GM23338 (cell line): ENCODE measurements around the gene UBAC2. TPM values are rescaled to one million over a fixed set of nuclear protein-coding genes. Genes with fewer than 3 reads are reported as not detected.
A peak's percentile ranks its signal among the peaks of the same experiment; 100 is the strongest.

Experiments used
- ATAC-seq: fragments of 200-7000 bp; cut with Tn5 transposase; 3 replicates; pipeline ENCODE4 v1.9.1; 2020
- DNase-seq: peaks from one replicate; pipeline ENCODE4 v3.0.0-alpha.2; 2015; ENCODE audit warnings: low spot score
- H2AFZ ChIP-seq: fragments of 200-600 bp; sonication (generic); 2 replicates; pipeline ENCODE4 v1.8.0; 2016; ENCODE audit warnings: antibody characterized with exemption, mild to moderate bottlenecking, moderate library complexity
- H3F3A ChIP-seq: fragments of 200-600 bp; sonication (generic); replicated peaks from 2 replicates; pipeline ENCODE4 v1.8.0; 2017; ENCODE audit warnings: antibody characterized with exemption, mixed run types, low read depth
- H3K27ac ChIP-seq: fragments of 200-600 bp; sonication (generic); 2 replicates; pipeline ENCODE4 v1.6.1; 2016; ENCODE audit warnings: low read depth
- H3K27me3 ChIP-seq: fragments of 200-600 bp; sonication (generic); 2 replicates; pipeline ENCODE4 v1.8.0; 2016; ENCODE audit warnings: mild to moderate bottlenecking, mixed run types, moderate library complexity; ENCODE audit not compliant: insufficient read depth
- H3K36me3 ChIP-seq: fragments of 200-600 bp; sonication (generic); 2 replicates; pipeline ENCODE4 v1.8.0; 2016; ENCODE audit warnings: mild to moderate bottlenecking; ENCODE audit not compliant: insufficient read depth
- H3K4me1 ChIP-seq: fragments of 200-600 bp; sonication (generic); 2 replicates; pipeline ENCODE4 v1.8.0; 2016; ENCODE audit warnings: mild to moderate bottlenecking, moderate library complexity; ENCODE audit not compliant: insufficient read depth
- H3K4me2 ChIP-seq: fragments of 200-600 bp; sonication (generic); 2 replicates; pipeline ENCODE4 v1.7.1; 2017; ENCODE audit warnings: mixed run types
- H3K4me3 ChIP-seq: fragments of 200-600 bp; sonication (generic); 2 replicates; pipeline ENCODE4 v1.6.1; 2016; ENCODE audit warnings: mixed run types
- H3K79me2 ChIP-seq: fragments of 200-600 bp; sonication (generic); replicated peaks from 2 replicates; pipeline ENCODE4 v1.8.0; 2017; ENCODE audit warnings: mild to moderate bottlenecking; ENCODE audit not compliant: insufficient read depth
- H3K9me2 ChIP-seq: fragments of 200-600 bp; sonication (generic); 2 replicates; pipeline ENCODE4 v1.8.0; 2017; ENCODE audit not compliant: insufficient read depth
- H4K20me1 ChIP-seq: fragments of 200-600 bp; sonication (generic); replicated peaks from 2 replicates; pipeline ENCODE4 v1.8.0; 2017; ENCODE audit warnings: mild to moderate bottlenecking; ENCODE audit not compliant: insufficient read depth
- H3K27ac Mint-ChIP-seq: 2 replicates; pipeline ENCODE4 v1.8.0; 2020; ENCODE audit warnings: inconsistent platforms, mild to moderate bottlenecking, moderate library complexity, mixed read lengths
- H3K27me3 Mint-ChIP-seq: 3 replicates; pipeline ENCODE4 v1.8.0; 2022; ENCODE audit warnings: low read depth, mild to moderate bottlenecking, moderate library complexity, mixed read lengths, inconsistent platforms; ENCODE audit not compliant: insufficient read depth, poor library complexity
- H3K36me3 Mint-ChIP-seq: 3 replicates; pipeline ENCODE4 v1.8.0; 2021; ENCODE audit warnings: low read depth, mild to moderate bottlenecking, inconsistent platforms, moderate library complexity, mixed read lengths
- H3K4me1 Mint-ChIP-seq: 3 replicates; pipeline ENCODE4 v1.8.0; 2020; ENCODE audit warnings: mild to moderate bottlenecking, inconsistent platforms, mixed read lengths
- H3K4me3 Mint-ChIP-seq: 3 replicates; pipeline ENCODE4 v1.8.0; 2021; ENCODE audit warnings: moderate library complexity, mild to moderate bottlenecking, inconsistent platforms, mixed read lengths
- H3K9me3 Mint-ChIP-seq: 3 replicates; pipeline ENCODE4 v1.8.0; 2020; ENCODE audit warnings: moderate library complexity, mild to moderate bottlenecking, inconsistent platforms, mixed read lengths
- CREB1 ChIP-seq: fragments of 250-450 bp; sonication (Bioruptor Pico); IDR thresholded peaks from 2 replicates; pipeline ENCODE4 v1.5.0; 2020; ENCODE audit warnings: low read depth, mild to moderate bottlenecking, moderate library complexity
- CTCF ChIP-seq, 2 experiments: fragments of 200-600 bp in 1 of 2; sonication (generic) in 1 of 2; conservative IDR thresholded peaks; 2 replicates each; pipeline versions ENCODE4 v1.5.1 to v1.6.1; 2016 to 2017; ENCODE audit warnings: antibody characterized with exemption in 2 of 2, low read depth in 2 of 2, mild to moderate bottlenecking in 2 of 2, moderate library complexity in 1 of 2
- ETS1 ChIP-seq: IDR thresholded peaks from 2 replicates; pipeline ENCODE4 v1.6.1; 2016; ENCODE audit warnings: antibody characterized with exemption
- EZH2 ChIP-seq: fragments of 200-600 bp; sonication (generic); IDR thresholded peaks from one replicate; pipeline ENCODE4 v1.8.0; 2017; ENCODE audit warnings: antibody characterized with exemption, mild to moderate bottlenecking, low read depth; ENCODE audit not compliant: unreplicated experiment
- NANOG ChIP-seq: IDR thresholded peaks from 2 replicates; pipeline ENCODE4 v1.6.1; 2016; ENCODE audit warnings: antibody characterized with exemption, borderline replicate concordance
- POLR2AphosphoS5 ChIP-seq: IDR thresholded peaks from 2 replicates; pipeline ENCODE4 v1.6.1; 2016; ENCODE audit warnings: antibody characterized with exemption, low read depth
- REST ChIP-seq: IDR thresholded peaks from one replicate; pipeline ENCODE4 v1.6.1; 2018; ENCODE audit warnings: antibody characterized with exemption; ENCODE audit not compliant: unreplicated experiment
- STAT1 ChIP-seq: IDR thresholded peaks from one replicate; pipeline ENCODE4 v1.6.1; 2016; ENCODE audit warnings: antibody characterized with exemption; ENCODE audit not compliant: unreplicated experiment
- ZNF114 ChIP-seq: fragments of 250-450 bp; sonication (Bioruptor Pico); IDR thresholded peaks from 2 replicates; pipeline ENCODE4 v1.5.0; 2020; ENCODE audit warnings: mild to moderate bottlenecking, moderate library complexity
- ZNF331 ChIP-seq: fragments of 250-450 bp; sonication (Bioruptor Pico); IDR thresholded peaks from 2 replicates; pipeline ENCODE4 v1.5.0; 2020; ENCODE audit warnings: low read depth, mild to moderate bottlenecking, moderate library complexity
- ZNF462 ChIP-seq: fragments of 250-450 bp; sonication (Bioruptor Pico); IDR thresholded peaks from 2 replicates; pipeline ENCODE4 v1.5.0; 2020; ENCODE audit warnings: mild to moderate bottlenecking, moderate library complexity
- polyA plus RNA-seq: library from polyadenylated mRNA; unstranded; fragments of >200 nt; fragmentation: Nextera tagmentation; extraction: Ambion mirVana; gene quantifications from 2 replicates; pipeline ENCODE4 v1.2.1, GENCODE V29; 2016
- total RNA-seq: library from RNA; depleted of rRNA; stranded (reverse); fragments of >200 nt; shearing (Covaris generic); gene quantifications from 2 replicates; pipeline ENCODE4 v1.2.3, GENCODE V29; 2014

The UBAC2 gene
- total and polyA plus RNA-seq, 2 experiments from 2014 or later, result 37.9 to 76.9 TPM

- TF ChIP-seq CTCF (conservative IDR thresholded peaks at IDR 0.05; ENCODE audit: low read depth in 2 of 2) (no peak), ZNF331 (CRISPR knock-in tag) (no peak), NANOG (no peak), ETS1 (no peak), ZNF462 (no peak)
Observed at GRCh38 chr13:99251921-99252320, 51.3 kb downstream of the UBAC2 start (continued).

- no peak overlapping the region; the same call in 1 of the 2 replicates for H3K27ac ChIP-seq
- H4K20me1 ChIP-seq, result no peaks in the 10 kb centered on the region; the same call in 1 of the 2 replicates
- Mint-ChIP-seq H3K4me1 (peaks cover 19% of the 10 kb centered on the region), H3K9me3 (no peaks in the 10 kb centered on the region), H3K36me3 (peaks cover 7% of the 10 kb centered on the region; the same call in 2 of the 3 replicates), H3K4me3 (no peak overlapping the region), H3K27ac (peak overlapping the region; percentile 45), H3K27me3 (no peaks in the 10 kb centered on the region)
- no peaks in the 10 kb centered on the region for H3K27me3 ChIP-seq
- DNase-seq, result no peak
- H3K4me3 ChIP-seq, result no peak overlapping the region
- 0 out of 2 replicates have a peak, but pooled peaks cover 12% of the 10 kb centered on the region for H3K79me2 ChIP-seq
- no peak overlapping the region for H2AFZ ChIP-seq
- no peak for ATAC-seq
- no peak overlapping the region for H3K4me2 ChIP-seq
- no peaks in the 10 kb centered on the region for H3F3A ChIP-seq
- no peaks in the 10 kb centered on the region for H3K36me3 ChIP-seq
- H3K4me1 ChIP-seq, result peaks cover 9% of the 10 kb centered on the region
- H3K9me2 ChIP-seq, result no peaks in the 10 kb centered on the region
- TF ChIP-seq REST (no peak), CREB1 (CRISPR knock-in tag) (no peak), EZH2 (no peak), ZNF114 (CRISPR knock-in tag) (no peak), CTCF (conservative IDR thresholded peaks at IDR 0.05; ENCODE audit: low read depth in 2 of 2) (no peak), POLR2AphosphoS5 (no peak), STAT1 (no peak)
Observed at GRCh38 chr13:99254830-99255229, 54.2 kb downstream of the UBAC2 start.
